ENCODE measurements around the gene AEBP1. TPM values are rescaled to one million over a fixed set of nuclear protein-coding genes. Genes with fewer than 3 reads are reported as not detected.

Gene AEBP1
- total RNA-seq, 1 donor from 2014 or later, result 22.2 TPM

DNA sequence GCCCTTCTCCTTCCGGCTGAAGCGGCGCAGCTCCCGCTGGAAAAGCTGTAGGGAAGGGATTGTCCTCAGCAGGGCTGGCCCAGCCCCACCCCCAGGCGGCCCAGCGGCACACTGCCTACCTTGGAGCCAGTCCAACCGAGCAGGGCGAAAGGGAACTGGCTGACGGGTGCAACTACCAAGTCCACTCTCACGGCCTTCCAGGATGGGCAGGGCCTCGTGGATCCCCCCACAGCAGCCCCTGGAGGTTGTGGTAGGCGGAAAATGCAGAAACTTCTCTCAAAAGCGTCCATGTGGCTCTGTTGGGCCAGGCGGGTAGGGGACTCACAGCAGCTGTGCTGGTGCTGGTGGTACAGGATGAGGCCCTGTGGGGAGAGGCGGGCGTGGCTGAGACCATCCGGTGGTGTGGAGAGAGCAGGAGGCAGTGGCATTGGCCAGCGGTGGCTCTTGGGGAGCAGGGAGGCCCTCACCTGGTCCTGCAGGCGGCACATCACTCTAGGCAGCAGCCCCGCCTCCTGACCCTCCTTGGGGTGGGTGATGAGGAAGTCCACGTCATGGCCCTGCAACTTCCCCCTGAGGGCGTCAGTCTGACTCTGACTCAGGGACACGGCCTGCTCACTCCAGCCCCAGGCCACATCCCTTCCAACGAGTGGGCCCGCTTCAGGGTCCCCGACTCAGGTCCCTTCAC lies 30.3 kb upstream of the AEBP1 start:
- no peak for DNase-seq (ENCODE audit: low spot score)
- peaks cover 9% of the 10 kb centered on the region for H3K27me3 Mint-ChIP-seq (ENCODE audit: unreplicated experiment)

DNA sequence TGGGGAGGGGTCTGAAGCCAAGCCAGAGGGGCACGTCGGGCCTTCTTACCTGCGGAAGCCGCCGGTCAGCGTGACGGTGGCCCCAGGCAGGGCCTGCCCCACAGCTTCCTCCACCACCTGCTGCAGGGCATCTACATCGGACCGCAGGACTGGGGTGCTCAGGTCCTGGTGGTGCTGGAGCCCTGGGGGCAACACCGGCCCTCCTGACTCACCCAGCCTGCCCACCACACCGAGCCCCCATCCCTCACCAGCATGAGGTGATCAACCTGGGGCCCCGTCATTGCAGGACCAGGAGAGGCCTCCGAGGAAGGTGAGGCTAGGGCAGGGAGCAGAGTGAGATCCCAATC lies 29.8 kb upstream of the AEBP1 start:
- no peaks in the 10 kb centered on the region for H3K9me3 Mint-ChIP-seq (ENCODE audit: unreplicated experiment)
- peaks cover 9% of the 10 kb centered on the region for H3K27me3 Mint-ChIP-seq (ENCODE audit: unreplicated experiment)

More for the DNA sequence above, 30.3 kb upstream of the AEBP1 start:
- H3K9me3 Mint-ChIP-seq (ENCODE audit: unreplicated experiment), result no peaks in the 10 kb centered on the region
- H3K27ac Mint-ChIP-seq (ENCODE audit: unreplicated experiment), result no peak overlapping the region
- H3K36me3 Mint-ChIP-seq (ENCODE audit: low read depth, unreplicated experiment), result peaks cover 16% of the 10 kb centered on the region
- H3K4me1 Mint-ChIP-seq (ENCODE audit: unreplicated experiment), result no peaks in the 10 kb centered on the region
- no peak overlapping the region for H3K4me3 Mint-ChIP-seq (ENCODE audit: unreplicated experiment)
- TF ChIP-seq, protein P1, sequence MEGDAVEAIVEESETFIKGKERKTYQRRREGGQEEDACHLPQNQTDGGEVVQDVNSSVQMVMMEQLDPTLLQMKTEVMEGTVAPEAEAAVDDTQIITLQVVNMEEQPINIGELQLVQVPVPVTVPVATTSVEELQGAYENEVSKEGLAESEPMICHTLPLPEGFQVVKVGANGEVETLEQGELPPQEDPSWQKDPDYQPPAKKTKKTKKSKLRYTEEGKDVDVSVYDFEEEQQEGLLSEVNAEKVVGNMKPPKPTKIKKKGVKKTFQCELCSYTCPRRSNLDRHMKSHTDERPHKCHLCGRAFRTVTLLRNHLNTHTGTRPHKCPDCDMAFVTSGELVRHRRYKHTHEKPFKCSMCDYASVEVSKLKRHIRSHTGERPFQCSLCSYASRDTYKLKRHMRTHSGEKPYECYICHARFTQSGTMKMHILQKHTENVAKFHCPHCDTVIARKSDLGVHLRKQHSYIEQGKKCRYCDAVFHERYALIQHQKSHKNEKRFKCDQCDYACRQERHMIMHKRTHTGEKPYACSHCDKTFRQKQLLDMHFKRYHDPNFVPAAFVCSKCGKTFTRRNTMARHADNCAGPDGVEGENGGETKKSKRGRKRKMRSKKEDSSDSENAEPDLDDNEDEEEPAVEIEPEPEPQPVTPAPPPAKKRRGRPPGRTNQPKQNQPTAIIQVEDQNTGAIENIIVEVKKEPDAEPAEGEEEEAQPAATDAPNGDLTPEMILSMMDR (IDR thresholded peaks at IDR 0.05; ENCODE audit: unreplicated experiment), result no peak

DNA sequence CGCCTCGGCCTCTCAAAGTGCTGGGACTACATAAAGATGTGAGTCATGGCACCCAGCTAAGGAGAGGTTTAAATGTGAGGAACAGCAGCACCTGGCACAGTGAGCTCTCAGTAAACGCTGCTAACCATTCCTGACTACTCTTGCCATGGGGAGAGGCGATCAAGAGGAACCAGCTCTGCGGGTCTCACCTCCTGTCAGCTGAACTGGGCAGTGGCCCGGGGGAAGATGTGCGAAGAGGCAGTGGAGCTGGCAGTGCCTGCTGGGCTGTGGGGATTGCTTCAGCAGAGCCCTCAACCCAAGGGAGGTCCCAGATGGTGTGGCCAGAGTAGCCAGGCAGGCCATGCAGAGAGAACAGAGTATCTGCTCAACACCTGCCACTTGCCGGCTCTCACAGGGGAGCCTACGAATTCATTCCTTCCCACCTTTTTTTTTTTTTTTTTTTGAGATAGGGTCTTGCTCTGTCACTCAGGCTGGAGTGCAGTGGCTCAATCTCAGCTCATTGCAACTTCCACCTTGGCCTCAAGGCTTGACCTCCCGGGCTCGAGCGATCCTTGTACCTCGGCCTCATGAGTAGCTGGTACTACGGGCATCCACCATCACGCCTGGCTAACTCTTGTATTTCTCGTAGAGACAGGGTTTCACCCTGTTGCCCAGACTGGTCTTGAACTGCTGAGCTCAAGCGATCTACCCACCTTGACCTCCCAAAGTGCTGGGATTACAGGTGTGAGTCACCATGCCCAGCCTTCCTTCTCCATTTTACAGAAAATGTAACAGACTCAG lies 28.7 kb upstream of the AEBP1 start:
- Mint-ChIP-seq H3K9me3 (ENCODE audit: unreplicated experiment) (no peaks in the 10 kb centered on the region), H3K27ac (ENCODE audit: unreplicated experiment) (no peak overlapping the region), H3K4me3 (ENCODE audit: unreplicated experiment) (no peak overlapping the region), H3K36me3 (ENCODE audit: low read depth, unreplicated experiment) (peaks cover 21% of the 10 kb centered on the region), H3K27me3 (ENCODE audit: unreplicated experiment) (peaks cover 9% of the 10 kb centered on the region), H3K4me1 (ENCODE audit: unreplicated experiment) (no peaks in the 10 kb centered on the region)
- DNase-seq (ENCODE audit: low spot score), result no peak
- TF ChIP-seq, protein P1 (IDR thresholded peaks at IDR 0.05; ENCODE audit: unreplicated experiment), result no peak

More for the DNA sequence above, 29.8 kb upstream of the AEBP1 start:
- Mint-ChIP-seq H3K4me3 (ENCODE audit: unreplicated experiment) (no peak overlapping the region), H3K27ac (ENCODE audit: unreplicated experiment) (no peak overlapping the region), H3K36me3 (ENCODE audit: low read depth, unreplicated experiment) (peaks cover 21% of the 10 kb centered on the region), H3K4me1 (ENCODE audit: unreplicated experiment) (no peaks in the 10 kb centered on the region)
- TF ChIP-seq, protein P1 (IDR thresholded peaks at IDR 0.05; ENCODE audit: unreplicated experiment), result no peak
- DNase-seq (ENCODE audit: low spot score), result no peak

DNA sequence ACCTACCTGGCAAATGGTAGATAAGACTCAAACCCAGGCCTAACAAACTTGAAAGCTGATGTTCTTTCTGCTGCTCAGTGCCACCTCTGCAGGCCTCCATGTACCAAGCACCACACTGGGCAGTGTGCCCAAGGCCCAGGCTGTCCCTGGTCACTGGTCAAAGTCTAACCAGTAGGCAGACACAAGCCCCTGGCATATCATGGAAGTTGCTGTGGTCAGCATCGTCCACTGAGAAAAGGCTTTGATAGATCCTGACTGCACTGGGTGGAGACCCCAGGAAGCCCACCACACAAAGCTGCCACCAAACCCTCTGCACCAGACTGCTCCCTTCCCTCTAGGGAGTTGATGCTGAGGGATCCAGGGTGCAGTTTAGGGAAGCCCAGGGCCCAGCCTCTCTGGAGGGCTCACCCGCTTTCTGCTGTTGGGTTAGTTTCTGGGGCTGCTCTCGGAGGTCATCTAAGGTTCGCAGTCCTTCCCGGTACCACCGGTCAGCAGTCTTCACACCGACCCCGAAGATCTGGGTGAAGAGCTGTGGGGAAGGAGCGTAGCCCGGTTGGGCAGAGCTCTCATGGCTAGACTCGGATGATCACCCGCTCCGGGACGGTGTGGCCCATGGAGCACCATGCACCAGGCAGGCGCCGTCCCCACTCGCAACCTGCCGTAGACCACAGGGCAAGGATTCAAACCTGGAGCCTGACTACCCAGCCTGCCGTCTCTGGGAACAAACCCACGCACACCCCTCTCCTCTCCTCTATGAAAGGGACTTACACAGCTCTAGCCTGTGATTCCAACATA lies 27.8 kb upstream of the AEBP1 start:
- peaks cover 3% of the 10 kb centered on the region for H3K4me1 Mint-ChIP-seq (ENCODE audit: unreplicated experiment)
- TF ChIP-seq, protein P1 (IDR thresholded peaks at IDR 0.05; ENCODE audit: unreplicated experiment), result no peak

More for the DNA sequence above, 27.8 kb upstream of the AEBP1 start:
- H3K4me3 Mint-ChIP-seq (ENCODE audit: unreplicated experiment), result no peak overlapping the region
- H3K36me3 Mint-ChIP-seq (ENCODE audit: low read depth, unreplicated experiment), result peaks cover 24% of the 10 kb centered on the region
- H3K27ac Mint-ChIP-seq (ENCODE audit: unreplicated experiment), result no peak overlapping the region
- H3K27me3 Mint-ChIP-seq (ENCODE audit: unreplicated experiment), result peaks cover 10% of the 10 kb centered on the region
- no peaks in the 10 kb centered on the region for H3K9me3 Mint-ChIP-seq (ENCODE audit: unreplicated experiment)
- DNase-seq (ENCODE audit: low spot score), result no peak
